ENCODE measurements around the gene RPS14. TPM values are rescaled to one million over a fixed set of nuclear protein-coding genes. Genes with fewer than 3 reads are reported as not detected.
"Not testable (repeated sequence)": the region's sequence is repeated elsewhere in the genome, so short reads cannot be mapped to it uniquely, and the experiment has no call there.

RPS14 gene
- total RNA-seq, 1 donor from 2014 or later: 3,639 TPM

- Histone ChIP-seq H3K79me2 (ENCODE audit: low read depth) (no peaks in the 10 kb centered on the region), H3K27ac (peak overlapping the region; percentile 53), H3F3A (ENCODE audit: low read depth) (peaks cover 5% of the 10 kb centered on the region), H3K36me3 (no peaks in the 10 kb centered on the region), H3K9ac (no peak overlapping the region), H3K27me3 (no peaks in the 10 kb centered on the region), H3K4me2 (peak overlapping the region; percentile 45), H3K4me3 (no peak overlapping the region), H3K9me3 (ENCODE audit: low read depth) (no peaks in the 10 kb centered on the region), H3K4me1 (peaks cover 14% of the 10 kb centered on the region), H4K20me1 (ENCODE audit: low read depth) (no peaks in the 10 kb centered on the region), H2AFZ (replicated peaks) (peak overlapping the region; percentile 68)
- Mint-ChIP-seq H3K4me3 (no peak overlapping the region), H3K27me3 (ENCODE audit: insufficient read depth, low read depth) (no peaks in the 10 kb centered on the region), H3K4me1 (peaks cover 4% of the 10 kb centered on the region), H3K36me3 (no peaks in the 10 kb centered on the region), H3K27ac (no peak overlapping the region), H3K9me3 (no peaks in the 10 kb centered on the region)
- peak; percentile 29 for DNase-seq (ENCODE audit: low spot score)
- no peak for TF ChIP-seq EZH2 (IDR thresholded peaks at IDR 0.05)
- TF ChIP-seq EZH2phosphoT487 (IDR thresholded peaks at IDR 0.05): no peak
- TF ChIP-seq, protein P1, sequence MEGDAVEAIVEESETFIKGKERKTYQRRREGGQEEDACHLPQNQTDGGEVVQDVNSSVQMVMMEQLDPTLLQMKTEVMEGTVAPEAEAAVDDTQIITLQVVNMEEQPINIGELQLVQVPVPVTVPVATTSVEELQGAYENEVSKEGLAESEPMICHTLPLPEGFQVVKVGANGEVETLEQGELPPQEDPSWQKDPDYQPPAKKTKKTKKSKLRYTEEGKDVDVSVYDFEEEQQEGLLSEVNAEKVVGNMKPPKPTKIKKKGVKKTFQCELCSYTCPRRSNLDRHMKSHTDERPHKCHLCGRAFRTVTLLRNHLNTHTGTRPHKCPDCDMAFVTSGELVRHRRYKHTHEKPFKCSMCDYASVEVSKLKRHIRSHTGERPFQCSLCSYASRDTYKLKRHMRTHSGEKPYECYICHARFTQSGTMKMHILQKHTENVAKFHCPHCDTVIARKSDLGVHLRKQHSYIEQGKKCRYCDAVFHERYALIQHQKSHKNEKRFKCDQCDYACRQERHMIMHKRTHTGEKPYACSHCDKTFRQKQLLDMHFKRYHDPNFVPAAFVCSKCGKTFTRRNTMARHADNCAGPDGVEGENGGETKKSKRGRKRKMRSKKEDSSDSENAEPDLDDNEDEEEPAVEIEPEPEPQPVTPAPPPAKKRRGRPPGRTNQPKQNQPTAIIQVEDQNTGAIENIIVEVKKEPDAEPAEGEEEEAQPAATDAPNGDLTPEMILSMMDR (IDR thresholded peaks at IDR 0.05): no peak
These were observed 29.8 kb downstream of the RPS14 start for GRCh38 chr5:150419630-150420270.

DNA sequence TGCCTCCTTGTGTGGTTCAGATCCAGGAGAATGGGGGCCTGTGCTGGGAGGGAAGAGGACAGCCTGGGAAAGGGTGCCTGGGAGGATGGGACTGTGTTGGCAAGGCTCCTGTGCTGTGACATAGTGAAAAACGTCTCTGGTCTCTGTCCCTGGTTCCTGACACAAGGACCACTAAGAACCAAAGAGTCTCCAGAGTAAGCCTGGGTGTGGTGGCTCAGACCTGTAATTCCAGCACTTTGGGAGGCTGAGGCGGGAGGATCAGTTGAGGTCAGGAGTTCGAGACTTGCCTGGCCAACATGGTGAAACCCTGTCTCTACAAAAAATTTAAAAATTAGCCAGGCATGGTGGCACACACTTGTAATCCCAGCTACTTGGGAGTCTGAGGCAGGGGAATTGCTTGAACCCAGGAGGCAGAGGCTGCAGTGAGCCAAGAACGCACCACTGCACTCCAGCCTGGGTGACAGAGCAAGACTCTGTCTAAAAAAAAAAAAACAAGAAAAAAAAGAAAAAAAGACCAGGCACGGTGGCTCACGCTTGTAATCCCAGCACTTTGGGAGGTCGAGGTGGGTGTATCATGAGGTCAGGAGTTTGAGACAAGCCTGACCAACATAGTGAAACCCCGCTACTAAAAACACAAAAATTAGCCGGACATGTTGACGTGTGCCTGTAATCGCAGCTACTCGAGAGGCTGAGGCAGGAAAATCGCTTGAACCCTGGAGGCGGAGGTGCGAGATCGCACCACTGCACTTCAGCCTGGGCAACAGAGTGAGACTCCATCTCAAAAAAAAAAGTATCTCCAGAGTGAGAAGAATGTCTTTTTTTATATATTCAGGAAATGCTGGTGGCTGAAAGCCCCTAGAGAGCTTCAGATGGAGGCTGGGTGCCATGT is 35.4 kb downstream of the RPS14 start:
- Histone ChIP-seq H2AFZ (replicated peaks) (peak overlapping the region; percentile 100), H3K4me1 (peaks cover 22% of the 10 kb centered on the region), H3F3A (ENCODE audit: low read depth) (peaks cover 32% of the 10 kb centered on the region)
- not testable (repeated sequence) for H3K4me3 Mint-ChIP-seq; H3K27me3 ChIP-seq; H3K9ac ChIP-seq; H4K20me1 ChIP-seq (ENCODE audit: low read depth); H3K4me2 ChIP-seq; DNase-seq (ENCODE audit: low spot score); H3K27me3 Mint-ChIP-seq (ENCODE audit: insufficient read depth, low read depth); H3K27ac ChIP-seq; H3K9me3 ChIP-seq (ENCODE audit: low read depth); H3K4me3 ChIP-seq; H3K79me2 ChIP-seq (ENCODE audit: low read depth); H3K36me3 ChIP-seq; H3K9me3 Mint-ChIP-seq; H3K36me3 Mint-ChIP-seq; H3K27ac Mint-ChIP-seq
- H3K4me1 Mint-ChIP-seq: peaks cover 27% of the 10 kb centered on the region

- Mint-ChIP-seq H3K27ac (no peak overlapping the region), H3K9me3 (no peaks in the 10 kb centered on the region), H3K4me1 (peaks cover 27% of the 10 kb centered on the region), H3K27me3 (ENCODE audit: insufficient read depth, low read depth) (no peaks in the 10 kb centered on the region), H3K36me3 (no peaks in the 10 kb centered on the region), H3K4me3 (no peak overlapping the region)
- Histone ChIP-seq H3K4me1 (peaks cover 20% of the 10 kb centered on the region), H3K4me2 (peak overlapping the region; percentile 69), H3F3A (ENCODE audit: low read depth) (peaks cover 32% of the 10 kb centered on the region), H3K27ac (no peak overlapping the region), H3K4me3 (peak overlapping the region; percentile 36), H3K9ac (no peak overlapping the region), H3K36me3 (no peaks in the 10 kb centered on the region), H3K27me3 (no peaks in the 10 kb centered on the region), H3K79me2 (ENCODE audit: low read depth) (no peaks in the 10 kb centered on the region), H4K20me1 (ENCODE audit: low read depth) (no peaks in the 10 kb centered on the region), H2AFZ (replicated peaks) (peak overlapping the region; percentile 100), H3K9me3 (ENCODE audit: low read depth) (no peaks in the 10 kb centered on the region)
- DNase-seq (ENCODE audit: low spot score): no peak
- TF ChIP-seq EZH2phosphoT487 (IDR thresholded peaks at IDR 0.05) (no peak), EZH2 (IDR thresholded peaks at IDR 0.05) (no peak)
- TF ChIP-seq, protein P1 (IDR thresholded peaks at IDR 0.05): no peak
These were observed 36.2 kb downstream of the RPS14 start for GRCh38 chr5:150413176-150413901.
